ENCODE results near the gene HBG1. TPM values are rescaled to one million over a fixed set of nuclear protein-coding genes. Genes with fewer than 3 reads are reported as not detected.

HBG1 gene
- total and polyA plus RNA-seq, 2 of the 8 experiments (the other 6 are each of a cell fraction or from before 2014, with no cell fraction given) = 0.26 TPM; not detected in 1

DNA sequence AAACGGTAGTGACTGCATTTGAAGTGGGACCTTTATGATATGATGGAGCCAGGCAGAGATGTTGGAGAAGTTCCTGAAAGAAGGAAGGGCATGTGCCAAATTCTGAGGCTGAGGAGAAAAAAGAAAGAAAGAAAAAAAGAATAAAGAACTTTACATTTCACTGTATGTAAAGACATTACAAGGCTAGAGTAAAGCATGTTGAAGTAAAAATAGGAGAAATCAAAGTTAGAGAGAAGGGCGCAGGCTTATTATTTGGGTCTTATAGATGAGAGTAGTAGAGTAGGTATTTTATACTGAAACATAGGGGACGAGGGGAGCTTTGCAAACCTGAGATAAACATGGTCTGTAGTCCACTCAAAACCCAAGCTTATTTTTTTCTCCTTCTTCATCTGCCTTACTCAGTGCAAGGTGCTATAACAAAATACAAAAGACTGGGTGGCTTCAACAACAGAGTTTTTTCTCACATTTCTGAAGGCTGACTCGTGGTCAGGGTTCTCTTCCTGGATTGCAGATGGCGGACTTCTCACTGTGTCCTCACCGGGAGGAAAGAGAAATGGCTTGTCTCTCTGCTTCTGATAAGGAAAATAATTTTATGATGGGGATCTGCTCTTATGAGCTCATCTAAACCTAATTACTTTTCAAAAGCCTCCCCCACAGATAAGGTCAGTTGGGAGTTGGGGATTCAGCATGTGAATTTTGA lies 2.7 kb downstream of the HBG1 start:
- TF ChIP-seq ATF2 (IDR thresholded peaks at IDR 0.05; ENCODE audit: low read length) = no peak
- no peak for TF ChIP-seq TBP (IDR thresholded peaks at IDR 0.05; ENCODE audit: low read depth, low read length)
- TF ChIP-seq KDM1A (IDR thresholded peaks at IDR 0.05; ENCODE audit: borderline replicate concordance, low read length) = no peak
- no peak for TF ChIP-seq KDM5A (IDR thresholded peaks at IDR 0.05; ENCODE audit: low read length)
- TF ChIP-seq ASH2L (IDR thresholded peaks at IDR 0.05; ENCODE audit: low read length) = no peak
- no peak for TF ChIP-seq EZH2 (IDR thresholded peaks at IDR 0.05; ENCODE audit: low read depth, low read length, severe bottlenecking)
- TF ChIP-seq RFX5 (IDR thresholded peaks at IDR 0.05; ENCODE audit: borderline replicate concordance, low read depth, low read length) = no peak
- no peak for TF ChIP-seq SIN3A (conservative IDR thresholded peaks at IDR 0.05 in 1 of 2, IDR thresholded peaks at IDR 0.05 in 1 of 2; ENCODE audit: low read depth in 1 of 2, low read length in 2 of 2)
- TF ChIP-seq SP4 (IDR thresholded peaks at IDR 0.05; ENCODE audit: low read length) = no peak
- no peak for TF ChIP-seq TAF7 (optimal IDR thresholded peaks at IDR 0.05; ENCODE audit: borderline replicate concordance, low read depth, low read length)
- no peaks in the 10 kb centered on the region for H3K9me3 ChIP-seq (ENCODE audit: insufficient read depth in 2 of 2, low read depth in 1 of 2, low read length in 1 of 2)
- H3K23ac ChIP-seq (ENCODE audit: insufficient read length) = no peak overlapping the region
- H2BK12ac ChIP-seq (ENCODE audit: low read depth, low read length) = no peak overlapping the region
- no peak overlapping the region for H2BK20ac ChIP-seq (ENCODE audit: low read length)
- H2AK5ac ChIP-seq (ENCODE audit: low read depth, low read length) = no peak overlapping the region
- no peak overlapping the region for H3K9ac ChIP-seq (replicated peaks in 1 of 4; ENCODE audit: extremely low read depth in 1 of 4, low read depth in 3 of 4, low read length in 3 of 4)
- ChIA-PET CTCF (ENCODE audit: partially characterized antibody) (interaction anchor here (1.3 to 1.9 kb wide), 2 partner anchors 13 to 44 kb away, joined by 3 to 4 read pairs; no protein-coding TSS in a partner anchor), POLR2A (ENCODE audit: partially characterized antibody) (no interaction called here)
- H4K20me1 ChIP-seq (replicated peaks in 1 of 2; ENCODE audit: control insufficient read depth in 1 of 2, insufficient read depth in 2 of 2, low read length in 2 of 2) = no peaks in the 10 kb centered on the region
- DNase-seq (ENCODE audit: low read depth in 1 of 2, low spot score in 2 of 2) (no peak), FAIRE-seq (no peak)
- H3K56ac ChIP-seq (replicated peaks; ENCODE audit: insufficient read length, low read depth, low read length) = no peak overlapping the region
- H3K4ac ChIP-seq (replicated peaks; ENCODE audit: insufficient read length, low read depth, low read length) = no peak overlapping the region
- H3K4me3 ChIP-seq (ENCODE audit: extremely low read depth in 1 of 4, insufficient read depth in 2 of 4, low read depth in 3 of 4, low read length in 4 of 4) = no peak overlapping the region
- no peak overlapping the region for H2AFZ ChIP-seq (ENCODE audit: low read length)
- no peaks in the 10 kb centered on the region for H3K4me1 ChIP-seq (replicated peaks in 1 of 4; ENCODE audit: control insufficient read depth in 3 of 4, insufficient read depth in 4 of 4, low read length in 3 of 4)
- H3K79me2 ChIP-seq (ENCODE audit: control insufficient read depth in 1 of 2, insufficient read depth in 2 of 2, low read length in 2 of 2) = no peaks in the 10 kb centered on the region
- H3K23me2 ChIP-seq (ENCODE audit: low read depth, low read length) = no peaks in the 10 kb centered on the region
- H3K4me2 ChIP-seq (ENCODE audit: insufficient read depth in 1 of 2, low read depth in 2 of 2, low read length in 2 of 2) = no peak overlapping the region
- H2BK15ac ChIP-seq (ENCODE audit: low read length) = no peak overlapping the region
- H2BK5ac ChIP-seq (ENCODE audit: low read depth, low read length) = no peak overlapping the region
- H3K27me3 ChIP-seq (replicated peaks in 1 of 4; ENCODE audit: control insufficient read depth in 3 of 4, extremely low read depth in 1 of 4, insufficient read depth in 3 of 4, low read length in 3 of 4) = no peaks in the 10 kb centered on the region; a peak in 1 of 7 replicates
- H3K79me1 ChIP-seq (ENCODE audit: low read depth, low read length) = no peaks in the 10 kb centered on the region
- H2BK120ac ChIP-seq (replicated peaks; ENCODE audit: low read depth, low read length) = no peak overlapping the region
- no peak overlapping the region for H3K27ac ChIP-seq (ENCODE audit: low read depth, low read length)
- H3K14ac ChIP-seq (ENCODE audit: insufficient read length) = no peak overlapping the region
- no peak overlapping the region for H3K18ac ChIP-seq (ENCODE audit: extremely low read depth, low read length)
- no peak overlapping the region for H4K91ac ChIP-seq (replicated peaks; ENCODE audit: insufficient read length, low read length)
- H3K36me3 ChIP-seq (ENCODE audit: control insufficient read depth in 2 of 4, insufficient read depth in 4 of 4, low read length in 3 of 4) = no peaks in the 10 kb centered on the region
- 87% methylated on average over 6 of the region's 6 CpGs; no CpG with 5 or more reads in 1 of the 2 experiments for WGBS, 2 experiments (ENCODE audit: extremely low coverage in 1 of 2, insufficient coverage in 1 of 2, insufficient read length in 1 of 2, insufficient replicate concordance in 2 of 2, low coverage in 1 of 2, low lambda C conversion rate in 2 of 2, missing lambda C conversion rate in 1 of 2)
- H4K5ac ChIP-seq (ENCODE audit: insufficient read length, low read depth, low read length) = no peak overlapping the region
- no peak overlapping the region for H4K8ac ChIP-seq (ENCODE audit: extremely low read depth, insufficient read depth, low read length)

All from H1 (cell line).